ENCODE measurements around the gene SNX8. TPM values are rescaled to one million over a fixed set of nuclear protein-coding genes. Genes with fewer than 3 reads are reported as not detected.

SNX8 gene
- total RNA-seq, 4 donors from 2014 or later = 6.4 to 28.1 (median 24.8) TPM

DNA sequence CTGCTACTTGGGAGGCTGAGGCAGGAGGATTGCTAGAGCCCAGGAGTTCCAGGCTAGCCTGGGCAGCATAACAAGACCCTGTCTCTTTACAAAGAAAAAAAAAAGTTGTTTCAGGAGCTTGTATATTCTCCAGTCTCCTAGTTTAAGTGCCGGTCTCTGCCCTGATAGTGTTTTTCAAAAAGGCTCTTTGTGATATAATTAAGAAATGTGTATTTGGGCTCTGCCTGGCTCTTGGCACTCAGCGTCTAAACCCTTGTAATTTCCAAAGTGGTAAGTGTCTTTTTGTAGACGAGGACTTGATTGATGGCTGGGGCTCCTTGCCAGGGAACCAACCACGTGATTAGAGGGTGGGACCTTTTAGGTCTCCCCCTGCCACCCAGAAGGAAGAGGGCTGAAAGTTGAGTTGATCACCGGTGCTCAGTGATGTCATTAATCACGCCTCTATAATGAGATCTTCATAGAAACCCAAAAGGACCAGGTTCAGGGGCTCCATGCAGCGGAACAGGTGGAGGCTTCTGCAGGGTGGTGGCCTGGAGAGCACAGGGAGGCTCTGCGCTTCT is 44.8 kb upstream of the SNX8 start:
- intact Hi-C loops (cut with DNase I; ENCODE audit: low total_unique reads) = loop anchor here (10.0 kb wide), 1 partner anchor 784 kb away; the partner anchor contains the start of gene PSMG3
- H3K27ac ChIP-seq = no peak overlapping the region
- H3K4me1 ChIP-seq = peaks cover 28 to 30% of the 10 kb centered on the region in 2 donors
- ATAC-seq (no peak), DNase-seq (no peak)
- in situ Hi-C loops (cut with MboI; ENCODE audit: low sequenced_read_pairs in 4 of 4) = no loop called here
- no peak overlapping the region for H3K4me3 ChIP-seq
- no peak for TF ChIP-seq POLR2A (IDR thresholded peaks at IDR 0.05)
- TF ChIP-seq, protein P1, sequence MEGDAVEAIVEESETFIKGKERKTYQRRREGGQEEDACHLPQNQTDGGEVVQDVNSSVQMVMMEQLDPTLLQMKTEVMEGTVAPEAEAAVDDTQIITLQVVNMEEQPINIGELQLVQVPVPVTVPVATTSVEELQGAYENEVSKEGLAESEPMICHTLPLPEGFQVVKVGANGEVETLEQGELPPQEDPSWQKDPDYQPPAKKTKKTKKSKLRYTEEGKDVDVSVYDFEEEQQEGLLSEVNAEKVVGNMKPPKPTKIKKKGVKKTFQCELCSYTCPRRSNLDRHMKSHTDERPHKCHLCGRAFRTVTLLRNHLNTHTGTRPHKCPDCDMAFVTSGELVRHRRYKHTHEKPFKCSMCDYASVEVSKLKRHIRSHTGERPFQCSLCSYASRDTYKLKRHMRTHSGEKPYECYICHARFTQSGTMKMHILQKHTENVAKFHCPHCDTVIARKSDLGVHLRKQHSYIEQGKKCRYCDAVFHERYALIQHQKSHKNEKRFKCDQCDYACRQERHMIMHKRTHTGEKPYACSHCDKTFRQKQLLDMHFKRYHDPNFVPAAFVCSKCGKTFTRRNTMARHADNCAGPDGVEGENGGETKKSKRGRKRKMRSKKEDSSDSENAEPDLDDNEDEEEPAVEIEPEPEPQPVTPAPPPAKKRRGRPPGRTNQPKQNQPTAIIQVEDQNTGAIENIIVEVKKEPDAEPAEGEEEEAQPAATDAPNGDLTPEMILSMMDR (IDR thresholded peaks at IDR 0.05 in 4 of 5, conservative IDR thresholded peaks at IDR 0.05 in 1 of 5) = no peak
- peaks cover 0 to 37% of the 10 kb centered on the region in 2 donors for H3K36me3 ChIP-seq
- no peaks in the 10 kb centered on the region for H3K9me3 ChIP-seq
- no peaks in the 10 kb centered on the region for H3K27me3 ChIP-seq

DNA sequence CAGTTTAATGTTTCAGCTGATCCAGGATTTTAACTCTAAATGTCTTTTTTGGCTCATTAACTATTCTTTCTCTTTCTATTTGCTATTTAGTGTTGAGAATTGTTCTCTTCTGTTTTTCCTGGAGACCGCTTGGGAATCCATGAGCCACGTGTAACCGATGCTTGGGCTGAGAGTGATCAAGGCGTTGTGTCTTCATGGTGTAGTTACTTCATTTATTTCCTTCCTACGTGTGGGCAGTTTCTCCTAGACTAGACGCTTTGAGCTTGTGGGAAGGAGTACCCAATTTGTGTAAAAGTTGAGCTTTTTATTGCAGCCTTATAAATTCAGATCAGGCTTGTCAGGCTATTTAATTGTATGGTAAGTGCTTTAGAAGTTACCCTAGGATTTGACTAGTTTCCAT is 43.3 kb upstream of the SNX8 start:
- H3K27me3 ChIP-seq = no peaks in the 10 kb centered on the region
- no peak for DNase-seq
- no peak for TF ChIP-seq POLR2A (IDR thresholded peaks at IDR 0.05)
- TF ChIP-seq, protein P1 (IDR thresholded peaks at IDR 0.05 in 4 of 5, conservative IDR thresholded peaks at IDR 0.05 in 1 of 5) = no peak
- H3K27ac ChIP-seq = peak overlapping the region in 1 of 4 donors; percentile 12
- intact Hi-C loops (cut with DNase I; ENCODE audit: low total_unique reads) (loop anchor here (10.0 kb wide), 1 partner anchor 783 kb away; the partner anchor contains the start of gene PSMG3), in situ Hi-C loops (cut with MboI; ENCODE audit: low sequenced_read_pairs in 4 of 4) (no loop called here)
- H3K9me3 ChIP-seq = no peaks in the 10 kb centered on the region
- H3K4me3 ChIP-seq = no peak overlapping the region
- peaks cover 0 to 22% of the 10 kb centered on the region in 2 donors for H3K36me3 ChIP-seq
- H3K4me1 ChIP-seq = peaks cover 33 to 34% of the 10 kb centered on the region in 2 donors
- no peak for ATAC-seq

DNA sequence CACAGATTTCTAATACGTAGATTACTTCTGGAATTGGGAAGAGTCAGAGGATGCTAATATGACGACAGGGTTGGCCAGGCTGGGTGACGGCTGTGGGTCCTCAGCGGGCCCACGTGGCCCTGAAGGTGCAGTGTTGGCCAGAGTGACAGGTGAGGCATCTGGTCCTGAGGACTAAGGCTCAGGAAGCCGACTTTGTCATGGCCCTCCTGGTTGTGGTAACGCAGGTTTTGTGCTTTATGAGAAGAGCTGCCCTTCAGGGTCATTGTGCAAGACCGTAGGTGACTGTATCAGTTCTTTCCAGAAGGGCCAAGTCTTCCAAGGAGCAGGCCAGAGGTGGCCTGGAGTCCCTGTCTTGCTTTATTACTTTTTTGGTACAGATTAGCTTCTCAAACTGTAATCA is 42.9 kb upstream of the SNX8 start:
- H3K27ac ChIP-seq = peak overlapping the region in 1 of 4 donors; percentile 12
- H3K4me3 ChIP-seq = no peak overlapping the region

DNA sequence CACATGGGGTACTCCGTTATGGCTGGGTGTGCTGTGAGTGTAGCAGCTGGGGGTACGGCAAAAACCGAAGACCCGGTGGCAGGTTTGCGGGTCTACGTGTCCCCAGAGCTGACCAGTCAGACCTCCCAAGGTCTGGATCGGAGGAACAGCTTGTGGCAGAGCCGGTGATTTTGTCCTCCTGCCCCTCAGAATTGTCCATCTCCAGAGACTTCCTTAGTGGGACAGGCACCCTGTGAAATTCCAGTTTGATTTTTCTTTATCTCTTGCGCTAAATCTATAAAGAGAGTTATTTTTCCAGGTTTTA is 41.4 kb upstream of the SNX8 start:
- Histone ChIP-seq H3K27ac (peak overlapping the region in 3 of 4 donors; percentile 93 to 100 (median 96)), H3K4me1 (peaks cover 33 to 34% of the 10 kb centered on the region in 2 donors), H3K9me3 (no peaks in the 10 kb centered on the region), H3K36me3 (peaks cover 0 to 3% of the 10 kb centered on the region in 2 donors), H3K27me3 (no peaks in the 10 kb centered on the region), H3K4me3 (peak overlapping the region; percentile 80 to 96 (median 88))
- in situ Hi-C loops (cut with MboI; ENCODE audit: low sequenced_read_pairs in 4 of 4) (no loop called here), intact Hi-C loops (cut with DNase I; ENCODE audit: low total_unique reads) (loop anchor here (2.0 to 10.0 kb wide), 3 partner anchors 123 to 781 kb away; partner anchors contain the start of genes BRAT1, MAD1L1 and PSMG3)
- DNase-seq (no peak), ATAC-seq (no peak)
- TF ChIP-seq POLR2A (IDR thresholded peaks at IDR 0.05) = no peak
- TF ChIP-seq, protein P1 (IDR thresholded peaks at IDR 0.05 in 4 of 5, conservative IDR thresholded peaks at IDR 0.05 in 1 of 5) = no peak

More for the DNA sequence above, 42.9 kb upstream of the SNX8 start:
- in situ Hi-C loops (cut with MboI; ENCODE audit: low sequenced_read_pairs in 4 of 4) (no loop called here), intact Hi-C loops (cut with DNase I; ENCODE audit: low total_unique reads) (loop anchor here (10.0 kb wide), 1 partner anchor 782 kb away; the partner anchor contains the start of gene PSMG3)
- no peak for TF ChIP-seq POLR2A (IDR thresholded peaks at IDR 0.05)
- TF ChIP-seq, protein P1 (IDR thresholded peaks at IDR 0.05 in 4 of 5, conservative IDR thresholded peaks at IDR 0.05 in 1 of 5) = no peak
- Histone ChIP-seq H3K4me1 (peaks cover 33 to 34% of the 10 kb centered on the region in 2 donors), H3K27me3 (no peaks in the 10 kb centered on the region), H3K36me3 (peaks cover 0 to 18% of the 10 kb centered on the region in 2 donors), H3K9me3 (no peaks in the 10 kb centered on the region)
- ATAC-seq = no peak
- no peak for DNase-seq
